Measurements from ENCODE around the gene LRRC1.

The LRRC1 gene

GRCh38 chr6:53924277-53924676 is 129.5 kb downstream of the LRRC1 start:
- no peak for DNase-seq (ENCODE audit: low read depth in 2 of 2)

- DNase-seq (ENCODE audit: low read depth in 2 of 2) = no peak
Observed at GRCh38 chr6:53924821-53925422, 130.1 kb downstream of the LRRC1 start.

- DNase-seq (ENCODE audit: low read depth in 2 of 2) = no peak
Observed at GRCh38 chr6:53925891-53926290, 131.1 kb downstream of the LRRC1 start.

GRCh38 chr6:53926505-53926904 is 131.7 kb downstream of the LRRC1 start:
- no peak for DNase-seq (ENCODE audit: low read depth in 2 of 2)

- DNase-seq (ENCODE audit: low read depth in 2 of 2) = no peak
Observed at GRCh38 chr6:53928641-53929040, 133.8 kb downstream of the LRRC1 start.

- DNase-seq (ENCODE audit: low read depth in 2 of 2) = no peak
Observed at GRCh38 chr6:53929041-53929820, 134.4 kb downstream of the LRRC1 start.

- no peak for DNase-seq (ENCODE audit: low read depth in 2 of 2)
Observed at GRCh38 chr6:53929821-53930120, 135.0 kb downstream of the LRRC1 start.

- DNase-seq (ENCODE audit: low read depth in 2 of 2) = no peak
Observed at GRCh38 chr6:53930330-53930729, 135.5 kb downstream of the LRRC1 start.

- no peak for DNase-seq (ENCODE audit: low read depth in 2 of 2)
Observed at GRCh38 chr6:53931086-53931485, 136.3 kb downstream of the LRRC1 start.

- DNase-seq (ENCODE audit: low read depth in 2 of 2) = no peak
Observed at GRCh38 chr6:53932516-53932915, 137.7 kb downstream of the LRRC1 start.

GRCh38 chr6:53934023-53934422 is 139.2 kb downstream of the LRRC1 start:
- DNase-seq (ENCODE audit: low read depth in 2 of 2) = no peak

- no peak for DNase-seq (ENCODE audit: low read depth in 2 of 2)
Observed at GRCh38 chr6:53937461-53937860, 142.7 kb downstream of the LRRC1 start.

- no peak for DNase-seq (ENCODE audit: low read depth in 2 of 2)
Observed at GRCh38 chr6:53938810-53939209, 144.0 kb downstream of the LRRC1 start.

GRCh38 chr6:53939830-53940229 is 145.0 kb downstream of the LRRC1 start:
- DNase-seq (ENCODE audit: low read depth in 2 of 2) = no peak

GRCh38 chr6:53943395-53943794 is 148.6 kb downstream of the LRRC1 start:
- no peak for DNase-seq (ENCODE audit: low read depth in 2 of 2)

GRCh38 chr6:53944091-53944490 is 149.3 kb downstream of the LRRC1 start:
- DNase-seq (ENCODE audit: low read depth in 2 of 2) = no peak

GRCh38 chr6:53944543-53944942 is 149.7 kb downstream of the LRRC1 start:
- no peak for DNase-seq (ENCODE audit: low read depth in 2 of 2)

- DNase-seq (ENCODE audit: low read depth in 2 of 2) = no peak
Observed at GRCh38 chr6:53945765-53946407, 151.1 kb downstream of the LRRC1 start.

GRCh38 chr6:53947780-53948179 is 153.0 kb downstream of the LRRC1 start:
- no peak for DNase-seq (ENCODE audit: low read depth in 2 of 2)

GRCh38 chr6:53951383-53951782 is 156.6 kb downstream of the LRRC1 start:
- DNase-seq (ENCODE audit: low read depth in 2 of 2) = no peak

GRCh38 chr6:53956068-53956711 is 161.4 kb downstream of the LRRC1 start:
- DNase-seq (ENCODE audit: low read depth in 2 of 2) = no peak

- DNase-seq (ENCODE audit: low read depth in 2 of 2) = no peak
Observed at GRCh38 chr6:53956804-53957203, 162.0 kb downstream of the LRRC1 start.

- no peak for DNase-seq (ENCODE audit: low read depth in 2 of 2)
Observed at GRCh38 chr6:53959717-53960116, 164.9 kb downstream of the LRRC1 start.
